GM18508 (cell line): Measurements from ENCODE around the gene ENO2.
"Not testable (repeated sequence)": the region's sequence is repeated elsewhere in the genome, so short reads cannot be mapped to it uniquely, and the experiment has no call there.

ENCODE experiments used
- ATAC-seq: cut with Tn5 transposase; IDR thresholded peaks from one replicate; pipeline ENCODE4 v1.9.1; 2021; ENCODE audit warnings: moderate number of reproducible peaks; ENCODE audit not compliant: insufficient read depth, unreplicated experiment

ENO2 gene

DNA sequence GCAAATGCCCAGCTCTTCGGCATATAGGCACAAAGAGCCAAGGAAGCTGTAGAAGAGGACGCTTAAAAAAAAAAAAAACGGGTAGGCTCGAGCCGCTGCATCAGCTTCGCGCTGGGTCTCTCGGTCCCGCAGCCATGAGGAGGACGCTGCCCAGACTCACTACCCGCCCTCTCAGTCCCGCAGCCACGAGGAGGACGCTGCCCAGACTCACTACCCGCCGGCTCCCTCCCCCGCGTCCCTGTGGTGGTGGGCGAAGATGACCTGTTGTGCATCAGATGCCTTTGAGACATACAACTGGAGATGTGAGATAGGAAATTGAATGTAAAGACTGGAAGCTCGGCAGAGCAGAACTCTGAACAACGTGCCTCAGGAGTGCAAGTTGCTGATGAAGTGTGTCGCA lies 29.8 kb upstream of the ENO2 start:
- no peak for ATAC-seq

DNA sequence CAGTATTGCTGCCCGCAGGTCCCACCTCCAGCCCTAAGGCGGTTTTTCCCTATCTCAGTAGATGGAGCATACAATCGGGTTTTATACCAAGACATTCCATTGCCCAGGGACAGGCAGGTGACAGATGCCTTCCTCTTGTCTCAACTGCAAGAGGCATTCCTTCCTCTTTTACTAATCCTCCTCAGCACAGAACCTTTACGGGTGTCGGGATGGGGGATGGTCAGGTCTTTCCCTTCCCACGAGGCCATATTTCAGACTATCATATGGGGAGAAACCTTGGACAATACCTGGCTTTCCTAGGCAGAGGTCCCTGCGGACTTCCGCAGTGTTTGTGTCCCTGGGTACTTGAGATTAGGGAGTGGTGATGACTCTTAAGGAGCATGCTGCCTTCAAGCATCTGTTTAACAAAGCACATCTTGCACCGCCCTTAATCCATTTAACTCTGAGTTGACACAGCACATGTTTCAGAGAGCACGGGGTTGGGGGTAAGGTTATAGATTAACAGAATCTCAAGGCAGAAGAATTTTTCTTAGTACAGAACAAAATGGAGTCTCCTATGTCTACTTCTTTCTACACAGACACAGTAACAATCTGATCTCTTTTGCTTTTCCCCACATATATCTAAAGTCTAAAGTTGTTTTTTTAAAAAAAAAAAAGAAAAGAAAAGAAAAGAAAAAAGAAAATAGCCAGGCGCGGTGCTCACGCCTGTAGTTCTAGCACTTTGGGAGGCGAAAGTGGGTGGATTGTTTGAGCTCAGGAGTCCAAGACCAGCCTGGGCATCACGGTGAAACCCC lies 28.0 kb upstream of the ENO2 start:
- ATAC-seq, result not testable (repeated sequence)

DNA sequence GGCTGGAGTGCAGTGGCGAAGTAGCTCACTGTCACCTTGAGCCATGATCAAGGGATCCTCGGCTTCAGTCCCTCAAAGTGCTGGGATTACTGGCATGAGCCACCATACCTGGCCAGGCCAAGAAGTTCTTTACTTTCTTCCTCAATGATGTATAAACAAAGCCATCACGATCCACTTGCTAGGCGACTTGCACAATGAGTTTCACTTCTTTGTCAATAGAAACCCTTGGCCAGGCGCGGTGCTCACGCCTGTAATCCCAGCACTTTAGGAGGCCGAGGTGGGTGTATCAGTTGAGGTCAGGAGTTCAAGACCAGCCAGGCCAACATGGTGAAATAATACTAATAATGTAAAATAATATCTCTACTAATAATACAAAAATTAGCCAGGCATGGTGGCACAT lies 26.9 kb upstream of the ENO2 start:
- ATAC-seq, result no peak

DNA sequence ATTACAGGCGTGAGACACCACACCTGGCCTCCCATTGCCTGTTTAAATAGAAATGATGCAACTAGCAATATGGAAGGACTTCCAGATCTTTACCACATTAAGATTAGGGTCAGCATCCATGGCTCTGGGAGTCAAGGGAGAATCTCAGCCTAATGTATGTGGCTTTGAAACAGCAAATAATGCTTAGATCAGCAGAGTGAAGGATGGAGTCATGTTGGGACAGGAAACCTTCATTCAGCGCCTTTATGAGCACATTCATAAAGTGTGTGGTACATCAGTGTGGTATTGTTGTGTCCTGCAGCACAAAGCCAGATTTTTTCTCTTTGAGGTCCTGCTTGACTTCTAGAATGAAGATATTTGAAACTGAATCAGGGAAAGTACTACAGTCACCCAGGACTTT lies 26.0 kb upstream of the ENO2 start:
- no peak for ATAC-seq

DNA sequence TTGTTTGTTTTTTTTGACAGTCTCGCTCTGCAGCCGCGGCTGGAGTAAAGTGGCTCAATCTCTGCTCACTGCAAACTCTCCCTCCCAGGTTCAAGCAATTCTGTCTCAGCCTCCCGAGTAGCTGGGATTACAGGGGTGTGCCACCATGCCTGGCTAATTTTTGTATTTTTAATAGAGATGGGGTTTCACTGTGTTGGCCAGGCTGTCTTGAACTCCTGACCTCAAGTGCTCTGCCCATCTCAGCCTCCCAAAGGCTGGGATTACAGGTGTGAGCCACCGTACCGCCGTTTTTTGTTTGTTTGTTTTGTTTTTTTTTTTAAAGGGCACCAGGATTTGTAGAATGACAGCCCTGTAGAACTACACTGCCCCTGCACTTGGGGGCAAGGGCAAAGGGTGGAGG lies 25.6 kb upstream of the ENO2 start:
- ATAC-seq, result not testable (repeated sequence)

DNA sequence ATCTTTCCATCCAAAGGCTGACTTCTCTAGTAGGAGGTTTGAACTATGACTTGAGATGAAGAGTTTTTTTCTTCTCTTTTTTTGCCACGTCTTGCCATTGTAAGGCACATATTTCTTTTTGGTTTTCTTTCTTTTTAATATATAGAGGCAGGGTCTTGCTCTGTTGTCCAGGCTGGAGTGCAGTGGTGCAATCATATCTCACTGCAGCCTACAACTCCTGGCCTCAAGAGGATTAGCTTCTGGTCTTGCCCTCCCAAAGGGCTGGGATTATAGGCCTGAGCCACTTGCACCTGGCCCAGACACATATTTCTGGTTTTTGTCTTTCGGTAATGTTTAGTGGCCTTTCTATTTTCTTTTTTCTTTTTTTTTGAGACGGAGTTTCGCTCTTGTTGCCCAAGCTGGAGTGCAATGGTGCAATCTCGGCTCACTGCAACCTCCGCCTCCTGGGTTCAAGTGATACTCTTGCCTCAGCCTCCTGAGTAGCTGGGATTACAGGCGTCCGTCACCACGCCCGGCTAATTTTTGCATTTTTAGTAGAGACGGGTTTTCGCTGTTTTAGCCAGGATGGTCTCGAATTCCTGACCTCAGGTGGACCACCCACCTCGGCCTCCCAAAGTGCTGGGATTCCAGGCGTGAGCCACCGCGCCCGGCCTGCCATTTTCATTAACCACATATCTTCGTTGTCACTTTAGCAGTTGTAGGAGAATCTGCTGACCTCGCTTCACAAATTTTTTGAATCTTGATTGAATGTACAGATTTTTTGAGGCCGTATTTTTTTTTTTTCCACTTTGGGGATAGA lies 24.4 kb upstream of the ENO2 start:
- not testable (repeated sequence) for ATAC-seq

DNA sequence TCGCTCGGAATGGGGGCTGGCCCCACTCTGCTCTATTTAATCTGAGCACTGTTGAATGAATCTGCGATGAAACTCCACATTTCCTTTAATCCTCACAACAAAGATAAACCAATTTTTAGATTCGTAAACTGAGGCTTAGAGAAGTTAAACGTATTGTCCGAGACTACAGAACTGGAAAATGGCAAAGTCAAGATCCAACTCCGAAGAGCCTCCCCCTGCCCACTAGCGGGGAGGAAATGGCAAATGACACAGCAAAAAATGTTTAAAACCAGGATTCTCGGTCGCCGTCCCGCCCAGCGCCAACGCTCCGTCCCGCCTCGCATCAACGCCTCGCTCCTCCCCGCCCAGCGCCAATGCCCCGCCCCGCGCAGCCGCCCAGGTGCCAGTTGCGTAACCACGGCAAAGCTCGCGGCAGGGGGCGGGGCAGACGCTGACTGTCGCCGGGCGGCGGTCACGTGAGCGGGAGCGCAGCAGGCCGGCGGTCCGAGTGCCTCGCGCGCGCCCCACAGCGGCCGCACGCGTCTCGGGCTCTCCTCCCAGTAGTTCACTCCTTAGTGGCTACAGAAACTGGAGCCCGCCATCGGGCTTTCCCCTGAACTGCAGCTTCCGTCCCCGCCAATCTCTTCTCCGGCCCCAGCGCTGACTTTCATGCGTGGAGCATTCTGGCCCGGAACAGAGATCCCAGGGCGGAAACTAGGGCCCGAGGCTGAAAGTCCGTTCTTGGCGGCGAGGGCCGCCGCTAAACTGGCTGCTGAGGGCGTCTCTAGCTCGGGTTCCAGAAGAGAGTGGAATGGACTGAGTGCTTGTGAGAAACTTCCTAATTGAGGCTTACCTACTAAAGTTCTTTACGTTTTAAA lies 23.4 kb upstream of the ENO2 start:
- ATAC-seq, result peak; percentile 58

DNA sequence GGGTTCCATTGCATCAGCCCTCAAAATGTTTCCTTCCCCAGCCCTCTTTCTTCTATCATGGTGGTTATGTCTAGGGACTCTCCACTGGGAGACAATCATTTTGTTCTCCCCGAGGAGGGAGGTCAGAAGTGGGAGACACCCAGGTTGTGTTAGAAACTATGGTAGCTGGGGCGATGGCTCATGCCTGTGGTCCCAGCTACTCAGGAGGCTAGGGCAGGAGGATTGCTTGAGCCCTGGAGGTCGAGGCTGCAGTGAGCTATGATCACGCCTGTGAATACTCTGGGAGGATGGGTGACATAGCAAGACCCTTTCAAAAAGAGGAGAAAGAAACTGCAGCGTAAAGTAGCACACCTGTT lies 22.8 kb upstream of the ENO2 start:
- ATAC-seq, result peak; percentile 9

DNA sequence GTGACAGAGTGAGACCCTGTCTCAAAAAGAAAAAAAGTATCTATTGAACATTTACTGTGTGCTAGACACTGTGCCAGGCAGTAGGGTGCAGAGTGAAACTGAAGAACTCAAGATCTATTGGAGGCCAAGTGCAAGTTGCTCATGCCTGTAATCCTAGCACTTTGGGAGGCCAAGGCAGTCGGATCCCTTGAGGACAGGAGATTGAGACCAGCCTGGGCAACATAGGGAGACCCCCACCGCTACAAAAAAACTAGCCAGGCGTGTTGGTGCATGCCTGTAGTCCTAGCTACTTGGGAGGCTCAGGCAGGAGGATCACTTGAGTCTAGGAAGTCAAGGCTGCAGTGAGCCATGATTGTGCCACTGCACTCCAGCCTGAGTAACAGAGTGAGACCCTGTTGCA lies 21.7 kb upstream of the ENO2 start:
- ATAC-seq, result not testable (repeated sequence)

DNA sequence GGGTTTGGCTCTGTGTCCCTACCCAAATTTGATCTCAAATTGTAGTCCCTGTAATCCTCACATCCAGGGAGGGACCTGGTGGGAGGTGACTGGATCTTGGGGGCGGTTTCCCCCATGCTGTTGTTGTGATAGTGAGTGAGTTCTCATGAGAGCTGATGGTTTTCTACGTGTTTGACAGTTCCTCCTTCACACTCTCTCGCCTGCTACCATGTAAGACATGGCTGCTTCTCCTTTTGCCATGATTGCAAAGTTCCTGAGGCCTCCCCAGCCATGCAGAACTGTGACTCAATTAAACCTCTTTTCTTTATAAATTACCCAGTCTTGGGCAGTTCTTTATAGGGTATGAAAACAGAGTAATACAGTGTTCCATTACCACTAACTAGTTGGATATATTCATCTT lies 20.1 kb upstream of the ENO2 start:
- no peak for ATAC-seq

DNA sequence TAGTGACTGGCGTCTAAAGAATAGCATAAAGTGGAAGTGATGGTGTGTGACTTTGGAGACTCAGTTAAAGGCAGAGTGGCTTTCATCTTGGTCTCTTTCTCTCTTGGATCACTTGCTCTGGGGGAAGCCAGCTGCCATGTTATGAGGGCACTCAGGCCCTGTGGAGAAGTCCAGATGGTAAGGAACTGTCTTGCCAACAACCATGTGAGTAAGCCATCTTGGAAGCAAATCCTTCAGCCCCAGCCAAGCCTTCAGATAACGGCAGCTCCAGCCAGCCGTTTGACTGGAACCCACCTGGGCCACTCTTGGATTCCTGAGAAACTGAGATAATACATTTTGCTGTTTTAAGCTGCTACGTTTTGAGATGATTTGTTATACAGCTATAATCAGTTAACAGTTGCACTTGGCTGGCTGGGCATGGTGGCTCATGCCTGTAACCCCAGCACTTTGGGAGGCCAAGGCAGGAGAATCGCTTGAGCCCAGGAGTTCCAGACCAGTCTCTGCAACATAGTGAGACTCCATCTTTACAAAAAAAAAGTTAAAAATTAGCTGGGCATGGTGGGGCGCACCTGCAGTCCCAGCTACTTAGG lies 17.4 kb upstream of the ENO2 start:
- ATAC-seq, result no peak

DNA sequence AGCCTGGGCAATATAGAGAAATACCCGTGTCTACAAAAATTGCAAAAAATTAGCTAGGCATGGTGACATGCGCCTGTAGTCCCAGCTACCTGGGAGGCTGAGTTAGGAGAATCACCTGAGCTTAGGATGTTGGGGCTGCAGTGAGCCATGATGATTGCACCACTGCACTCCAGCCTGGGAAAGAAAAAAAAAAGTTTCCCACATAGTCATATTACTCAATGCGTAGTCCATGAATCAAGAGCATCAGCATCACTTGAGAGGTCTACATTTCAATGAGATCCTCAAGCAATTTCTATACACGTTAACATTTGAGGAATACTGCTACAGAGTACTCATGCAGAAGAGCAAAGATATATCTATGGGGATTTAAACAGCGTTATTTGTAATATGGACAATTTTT lies 15.0 kb upstream of the ENO2 start:
- ATAC-seq, result no peak

DNA sequence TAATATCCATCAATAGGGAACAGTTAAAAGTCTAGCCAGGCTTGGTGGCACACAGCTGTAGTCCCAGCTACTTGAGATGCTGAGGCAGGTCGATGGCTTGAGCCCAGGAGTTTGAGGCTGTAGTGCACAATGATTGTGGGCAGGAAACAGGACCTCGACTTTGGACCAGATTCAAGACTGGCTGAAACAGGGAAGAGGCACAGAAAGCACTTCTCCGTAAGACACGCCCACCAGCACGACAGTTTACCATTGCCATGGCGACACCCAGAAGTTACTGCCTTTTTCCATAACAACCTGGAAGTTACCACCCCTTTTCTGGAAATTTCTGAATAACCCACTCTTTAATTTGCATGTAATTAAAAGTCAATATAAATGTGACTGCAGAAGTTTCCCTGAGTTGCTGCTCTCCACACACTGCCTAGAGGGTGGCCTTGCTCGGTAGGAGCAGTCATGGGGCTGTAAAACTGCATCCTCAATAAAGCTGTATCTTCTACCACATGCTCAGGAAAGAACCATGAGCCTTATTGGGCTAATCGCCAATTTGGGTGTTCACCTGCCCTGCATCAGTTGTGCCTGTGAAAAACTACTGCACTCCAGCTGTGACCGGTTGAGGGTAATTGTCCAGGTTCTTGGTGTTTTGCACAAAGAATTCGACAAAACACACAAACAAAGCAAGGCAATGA lies 14.4 kb upstream of the ENO2 start:
- ATAC-seq, result no peak

DNA sequence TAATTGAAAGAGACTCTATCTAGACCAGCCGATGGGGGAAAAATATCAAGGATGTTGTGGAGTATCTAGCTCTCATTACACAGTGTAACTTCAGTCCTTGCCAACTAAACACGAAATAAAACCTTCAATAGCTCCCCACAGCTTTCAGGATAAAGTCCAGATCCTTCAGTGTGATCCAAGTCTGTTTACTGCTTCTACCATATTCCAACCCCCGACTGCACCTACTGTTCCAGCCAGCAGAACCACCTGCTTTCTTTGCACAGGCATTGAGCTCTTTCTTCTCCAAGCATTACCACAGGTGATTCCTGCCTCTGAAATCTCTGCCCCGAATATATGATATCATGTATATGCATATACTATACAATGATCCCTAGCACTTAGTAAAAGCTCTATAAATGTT lies 11.9 kb upstream of the ENO2 start:
- ATAC-seq, result no peak

DNA sequence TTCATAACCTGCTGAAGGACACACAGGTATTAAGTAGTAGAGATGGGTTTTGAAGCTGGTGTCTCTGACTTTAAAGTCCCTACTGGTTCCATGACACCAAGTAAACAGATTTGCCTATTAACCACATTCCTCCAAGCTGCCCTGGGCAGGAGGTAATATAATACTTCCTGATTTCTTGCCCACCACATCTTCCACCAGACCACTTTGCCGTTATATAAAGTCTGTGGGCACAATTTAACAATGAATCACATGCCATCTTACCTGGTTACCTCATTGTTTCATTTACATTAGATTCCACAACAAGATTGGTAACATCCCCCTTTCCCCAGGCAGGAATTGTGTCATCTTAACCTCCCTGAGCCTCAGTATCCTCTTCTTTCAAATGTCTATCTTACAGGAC lies 10.7 kb upstream of the ENO2 start:
- ATAC-seq, result no peak

DNA sequence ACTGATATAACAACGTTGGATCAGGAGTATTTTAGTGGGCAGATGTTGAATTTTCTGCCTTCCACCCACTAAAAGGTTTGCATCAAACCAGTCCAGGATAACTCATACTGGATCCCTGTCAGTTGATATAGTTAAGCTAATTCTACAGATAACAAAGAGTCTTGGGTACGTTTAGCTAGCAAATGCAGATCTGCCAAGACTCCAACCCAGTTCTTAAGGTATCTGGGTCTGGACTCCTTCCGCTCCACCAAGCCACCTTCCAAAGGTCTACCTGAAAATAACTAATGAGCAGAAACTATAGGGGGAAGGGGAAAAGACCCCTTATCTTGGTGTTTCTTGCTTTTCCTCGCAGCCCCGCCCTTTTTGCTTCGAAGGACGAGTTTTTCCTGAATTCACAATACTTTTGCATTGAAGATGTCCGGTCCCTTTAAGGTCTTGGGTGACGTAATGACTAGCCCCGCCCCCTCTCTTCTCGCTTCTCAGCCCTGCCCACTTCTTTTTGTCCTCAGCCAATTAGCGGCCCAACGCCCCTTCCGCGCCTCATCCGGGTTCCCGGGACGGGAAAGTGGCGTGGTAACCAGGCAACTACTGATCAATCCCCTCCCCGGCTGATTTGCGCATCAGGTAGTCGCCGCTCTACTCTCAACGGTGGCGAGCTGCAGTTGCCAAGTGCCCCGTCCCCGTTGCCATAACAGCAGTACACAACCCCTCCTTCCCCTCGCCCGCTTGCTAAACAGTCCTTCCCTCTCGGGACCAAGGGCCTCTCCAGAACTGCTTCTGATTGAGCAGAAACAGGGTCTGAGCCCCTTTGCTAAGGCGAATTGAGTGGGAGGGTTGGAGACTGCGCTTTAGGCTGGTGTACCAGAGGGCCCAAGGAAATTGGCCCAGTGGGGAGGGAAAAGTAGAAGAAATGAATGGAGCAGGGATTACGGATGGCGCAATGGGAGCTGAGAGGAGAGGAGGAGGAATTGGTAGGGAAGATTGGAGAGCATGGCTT lies 9.8 kb upstream of the ENO2 start, which contains the start of gene LRRC23:
Gene LRRC23, plus strand, starts transcription at position 543 of the 997 bp plus-strand sequence. CDS start 812 bp downstream, outside the sequence.
- ATAC-seq, result peak; percentile 74

DNA sequence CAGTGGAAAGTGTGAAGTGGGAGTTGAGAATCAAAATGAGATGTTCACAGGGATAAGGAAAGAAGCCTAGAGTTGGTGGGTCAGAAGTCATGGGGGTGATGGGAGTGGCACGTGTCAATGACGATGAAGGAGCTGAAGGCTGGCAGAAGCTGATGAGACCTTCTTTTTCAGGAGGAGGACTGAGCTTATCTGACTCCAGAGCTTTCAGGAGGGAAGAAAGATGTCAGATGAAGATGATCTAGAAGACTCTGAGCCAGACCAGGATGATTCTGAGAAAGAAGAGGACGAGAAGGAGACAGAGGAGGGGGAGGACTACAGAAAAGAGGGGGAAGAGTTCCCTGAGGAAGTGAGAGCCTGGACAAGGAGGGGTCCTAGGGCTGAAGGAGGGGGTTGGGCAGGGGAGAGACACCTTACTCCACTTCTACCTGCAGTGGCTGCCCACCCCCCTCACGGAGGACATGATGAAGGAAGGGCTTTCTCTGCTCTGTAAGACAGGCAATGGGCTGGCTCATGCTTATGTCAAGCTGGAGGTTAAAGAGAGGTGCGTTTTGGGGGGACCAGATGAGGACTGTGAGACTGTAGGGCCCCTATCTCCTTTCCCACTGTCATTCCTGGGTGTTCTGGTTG lies 8.9 kb upstream of the ENO2 start:
- no peak for ATAC-seq

DNA sequence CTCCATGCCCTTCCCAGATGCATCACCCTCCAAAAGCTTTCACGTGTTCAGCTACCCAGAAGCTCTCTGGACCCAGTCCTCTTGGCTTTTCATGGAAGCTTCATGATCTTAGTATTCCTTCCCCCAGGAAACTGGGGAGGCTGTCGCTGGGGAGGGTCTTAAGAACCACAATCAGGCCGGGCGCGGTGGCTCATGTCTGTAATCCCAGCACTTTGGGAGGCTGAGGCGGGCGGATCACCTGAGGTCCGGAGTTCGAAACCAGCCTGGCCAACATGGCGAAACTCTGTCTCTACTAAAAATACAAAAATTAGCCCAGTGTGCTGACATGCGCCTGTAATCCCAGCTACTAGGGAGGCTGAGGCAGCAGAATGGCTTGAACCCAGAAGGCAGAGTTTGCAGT lies 6.2 kb upstream of the ENO2 start:
- not testable (repeated sequence) for ATAC-seq
